H4 (cell line): ENCODE data around the gene CHI3L1. TPM values are rescaled to one million over a fixed set of nuclear protein-coding genes. Genes with fewer than 3 reads are reported as not detected.

Source experiments
- DNase-seq: peaks from one replicate; pipeline ENCODE4 v3.0.0-alpha.2; 2015; ENCODE audit warnings: low spot score
- total RNA-seq: library from RNA; depleted of rRNA; stranded (reverse); fragments of >200 nt; shearing (Covaris generic); gene quantifications from 2 replicates; pipeline ENCODE4 v1.2.3, GENCODE V29; 2014

The CHI3L1 gene
- total RNA-seq, 1 experiment from 2014 or later, result not detected

DNA sequence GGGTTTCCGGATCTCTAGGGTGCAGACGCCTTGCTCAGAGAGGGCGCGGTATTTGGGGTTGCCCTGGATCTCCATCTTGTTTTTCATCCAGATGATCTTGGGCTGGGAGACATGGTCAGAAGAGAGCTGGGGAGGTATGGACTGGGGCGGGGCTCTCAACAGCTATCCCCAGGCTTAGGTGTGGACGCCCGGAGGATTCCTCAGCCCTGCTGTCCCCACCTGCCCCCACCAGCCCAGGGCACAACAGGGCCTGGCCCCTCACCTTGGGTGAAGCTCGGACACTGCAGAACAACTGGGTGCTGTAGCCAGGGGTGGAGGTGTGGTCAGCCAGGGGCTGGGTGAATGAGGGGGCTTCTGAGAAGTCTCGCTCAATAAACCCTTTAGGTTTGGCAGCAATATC, 17.5 kb downstream of the CHI3L1 start:
- no peak for DNase-seq

DNA sequence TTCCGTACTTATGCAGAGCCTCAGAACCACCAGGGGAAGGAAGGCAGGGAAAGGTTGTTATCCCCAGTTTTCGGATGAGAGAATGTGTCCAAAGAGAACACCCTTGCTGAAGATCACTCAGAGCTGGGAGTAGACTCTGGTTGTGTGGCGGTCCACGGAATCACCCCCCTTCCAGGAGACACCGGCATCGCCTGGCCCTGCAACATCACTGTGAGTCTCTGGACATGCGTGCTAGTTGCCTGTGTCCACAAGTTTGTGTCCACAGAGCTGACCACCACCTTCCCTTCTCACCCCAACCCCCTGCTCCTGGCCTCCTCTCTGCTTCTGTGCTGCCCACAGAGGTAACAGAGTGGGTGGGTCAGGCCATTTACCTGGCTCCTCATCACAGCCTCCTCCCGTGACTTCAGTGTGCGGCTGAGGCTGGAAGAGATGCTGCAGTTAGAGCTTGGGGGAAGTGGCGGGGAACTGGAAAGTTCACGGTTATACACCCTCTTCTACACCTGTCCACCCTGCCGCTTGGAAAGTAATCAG, 18.2 kb downstream of the CHI3L1 start:
- DNase-seq, result no peak

DNA sequence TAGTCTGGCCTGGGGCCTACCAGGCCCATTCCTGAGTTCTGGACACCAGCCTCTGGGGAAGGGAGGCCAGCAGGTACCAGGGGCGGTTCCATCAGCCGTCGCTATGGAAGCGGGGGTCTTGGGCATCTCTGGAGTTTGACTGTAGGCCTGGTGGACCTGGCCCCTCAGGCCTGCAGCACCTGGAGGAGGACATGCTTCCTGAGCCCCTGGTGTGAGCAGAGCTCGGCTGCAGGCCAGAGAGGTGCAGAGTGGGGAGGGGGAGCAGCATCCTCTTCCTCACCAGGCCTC, 18.6 kb downstream of the CHI3L1 start:
- no peak for DNase-seq

DNA sequence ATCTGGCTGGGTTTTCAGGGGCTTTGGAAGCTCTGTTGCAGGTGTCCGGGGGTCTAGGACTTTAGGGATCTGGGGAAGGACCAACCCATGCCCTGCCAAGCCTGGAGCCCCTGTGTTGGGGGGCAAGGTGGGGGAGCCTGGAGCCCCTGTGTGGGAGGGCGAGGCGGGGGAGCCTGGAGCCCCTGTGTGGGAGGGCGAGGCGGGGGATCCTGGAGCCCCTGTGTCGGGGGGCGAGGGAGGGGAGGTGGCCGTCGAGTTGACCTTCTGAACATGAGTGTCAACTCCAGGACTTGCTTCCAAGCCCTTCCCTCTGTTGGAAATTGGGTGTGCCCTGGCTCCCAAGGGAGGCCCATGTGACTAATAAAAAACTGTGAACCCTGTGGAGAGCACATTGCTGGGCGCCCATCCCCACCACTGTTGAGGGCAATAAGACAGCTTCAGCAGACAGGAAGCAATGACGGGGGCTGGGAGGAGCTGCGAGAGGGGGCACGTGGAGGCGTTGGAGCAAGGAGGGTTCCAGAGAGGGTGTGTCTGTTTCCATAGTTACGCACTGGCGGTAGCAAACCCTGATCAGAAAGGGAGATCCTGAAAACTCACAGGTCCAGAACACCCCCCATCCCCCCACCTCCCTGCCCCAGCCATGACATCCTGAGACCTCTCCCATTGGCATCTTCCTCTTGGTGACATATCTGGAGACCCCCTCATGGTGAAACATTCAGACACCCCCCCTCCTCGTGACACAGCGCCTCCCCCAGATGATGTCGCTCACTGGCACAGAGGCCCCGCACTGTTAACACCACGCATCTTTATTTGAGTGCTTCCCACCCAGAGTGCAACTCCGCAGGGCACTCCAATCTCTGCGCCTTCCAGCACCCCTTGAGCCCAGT, 19.2 kb downstream of the CHI3L1 start:
- DNase-seq, result no peak

DNA sequence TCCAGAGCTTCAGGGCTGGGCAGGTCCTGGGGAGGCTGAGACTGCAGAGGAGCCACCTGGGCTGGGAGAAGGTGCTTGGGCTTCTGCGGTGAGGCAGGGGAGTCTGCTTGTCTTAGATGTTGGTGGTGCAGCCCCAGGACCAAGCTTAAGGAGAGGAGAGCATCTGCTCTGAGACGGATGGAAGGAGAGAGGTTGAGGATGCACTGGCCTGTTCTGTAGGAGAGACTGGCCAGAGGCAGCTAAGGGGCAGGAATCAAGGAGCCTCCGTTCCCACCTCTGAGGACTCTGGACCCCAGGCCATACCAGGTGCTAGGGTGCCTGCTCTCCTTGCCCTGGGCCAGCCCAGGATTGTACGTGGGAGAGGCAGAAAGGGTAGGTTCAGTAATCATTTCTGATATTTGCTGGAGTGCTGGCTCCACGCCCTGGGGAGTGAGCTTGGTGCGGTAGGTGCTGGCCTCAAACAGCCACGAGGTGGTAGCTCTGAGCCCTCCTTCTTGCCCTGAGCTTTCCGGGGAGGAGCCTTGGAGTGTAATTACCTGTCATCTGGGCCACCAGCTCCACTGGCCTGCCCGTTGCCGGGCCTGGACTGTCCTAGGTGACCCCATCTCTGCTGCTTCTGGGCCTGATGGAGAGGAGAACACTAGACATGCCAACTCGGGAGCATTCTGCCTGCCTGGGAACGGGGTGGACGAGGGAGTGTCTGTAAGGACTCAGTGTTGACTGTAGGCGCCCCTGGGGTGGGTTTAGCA, 20.1 kb downstream of the CHI3L1 start:
- DNase-seq, result no peak

DNA sequence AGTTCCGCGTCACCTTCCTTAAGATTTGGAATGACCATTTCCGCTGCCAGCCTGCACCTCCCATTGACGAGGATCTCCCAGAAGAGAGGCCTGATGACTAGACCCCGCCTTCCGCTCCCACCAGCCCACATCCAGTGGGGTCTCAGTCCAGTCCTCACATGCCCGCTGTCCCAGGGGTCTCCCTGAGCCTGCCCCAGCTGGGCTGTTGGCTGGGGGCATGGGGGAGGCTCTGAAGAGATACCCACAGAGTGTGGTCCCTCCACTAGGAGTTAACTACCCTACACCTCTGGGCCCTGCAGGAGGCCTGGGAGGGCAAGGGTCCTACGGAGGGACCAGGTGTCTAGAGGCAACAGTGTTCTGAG, 20.7 kb downstream of the CHI3L1 start:
- no peak for DNase-seq

DNA sequence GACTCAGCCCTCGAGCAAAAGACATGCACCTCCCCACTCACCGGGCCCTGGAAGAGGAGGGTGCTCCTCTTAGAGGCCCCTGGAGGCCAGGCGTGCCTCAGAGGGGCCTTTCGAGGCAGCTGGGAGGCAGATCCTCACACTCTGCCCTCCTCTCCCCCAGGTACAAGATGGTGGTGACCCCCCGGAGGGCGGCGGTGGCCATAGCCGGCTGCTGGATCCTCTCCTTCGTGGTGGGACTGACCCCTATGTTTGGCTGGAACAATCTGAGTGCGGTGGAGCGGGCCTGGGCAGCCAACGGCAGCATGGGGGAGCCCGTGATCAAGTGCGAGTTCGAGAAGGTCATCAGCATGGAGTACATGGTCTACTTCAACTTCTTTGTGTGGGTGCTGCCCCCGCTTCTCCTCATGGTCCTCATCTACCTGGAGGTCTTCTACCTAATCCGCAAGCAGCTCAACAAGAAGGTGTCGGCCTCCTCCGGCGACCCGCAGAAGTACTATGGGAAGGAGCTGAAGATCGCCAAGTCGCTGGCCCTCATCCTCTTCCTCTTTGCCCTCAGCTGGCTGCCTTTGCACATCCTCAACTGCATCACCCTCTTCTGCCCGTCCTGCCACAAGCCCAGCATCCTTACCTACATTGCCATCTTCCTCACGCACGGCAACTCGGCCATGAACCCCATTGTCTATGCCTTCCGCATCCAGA, 21.3 kb downstream of the CHI3L1 start:
- no peak for DNase-seq

DNA sequence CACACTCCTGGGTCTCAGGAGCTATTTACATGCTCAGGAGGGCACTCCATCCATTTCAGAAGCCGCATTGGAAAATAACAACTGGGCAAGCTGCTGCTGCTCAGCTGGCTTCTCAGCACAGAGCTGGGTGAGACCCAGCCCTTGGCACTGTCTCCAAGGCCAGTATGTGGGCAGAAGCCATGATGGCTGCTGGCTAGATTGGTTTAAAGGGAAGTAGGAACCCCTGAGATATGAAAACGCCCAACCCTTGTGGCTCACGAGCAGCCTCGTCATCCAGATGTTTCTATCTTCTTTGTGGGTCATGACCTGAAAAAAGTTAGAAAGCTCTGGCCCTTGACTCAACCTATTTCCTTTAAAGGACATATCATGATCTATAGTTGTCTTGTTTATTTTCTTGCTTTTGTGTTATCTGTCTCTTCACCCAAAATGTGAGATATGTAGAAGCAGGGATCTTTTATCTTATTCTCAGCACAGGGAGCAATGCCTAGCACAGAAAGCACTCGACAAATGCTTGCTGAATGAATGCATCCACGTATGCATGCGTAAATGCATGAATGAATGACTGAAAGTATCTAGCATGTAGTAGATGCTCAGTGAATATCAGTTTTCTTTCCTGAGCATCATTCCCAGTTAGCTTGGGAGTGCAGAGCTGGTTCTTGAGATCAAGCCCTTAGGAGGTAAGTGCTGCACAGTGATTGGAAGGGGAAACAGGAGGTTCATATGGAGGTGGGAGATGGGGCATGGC, 22.4 kb downstream of the CHI3L1 start:
- DNase-seq, result no peak

DNA sequence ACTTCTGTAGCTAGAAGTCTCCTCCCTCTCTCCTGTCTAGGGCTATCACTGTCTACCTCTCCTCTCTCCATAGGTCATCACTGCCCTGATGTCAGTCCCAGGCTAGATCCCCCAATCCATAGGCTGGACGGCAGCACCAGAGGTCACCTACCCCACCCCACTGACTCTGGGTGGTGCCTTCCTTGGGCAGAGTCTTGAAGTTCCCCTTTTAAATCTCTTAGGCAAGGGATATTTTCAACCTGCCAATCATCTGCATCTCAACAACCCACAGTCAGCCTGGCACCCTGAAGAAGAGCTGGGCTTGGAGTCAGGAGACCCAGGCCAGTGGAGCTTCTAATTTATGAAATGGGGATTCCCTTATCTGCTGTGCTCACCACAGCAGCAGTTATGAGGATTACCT, 24.1 kb downstream of the CHI3L1 start:
- no peak for DNase-seq

DNA sequence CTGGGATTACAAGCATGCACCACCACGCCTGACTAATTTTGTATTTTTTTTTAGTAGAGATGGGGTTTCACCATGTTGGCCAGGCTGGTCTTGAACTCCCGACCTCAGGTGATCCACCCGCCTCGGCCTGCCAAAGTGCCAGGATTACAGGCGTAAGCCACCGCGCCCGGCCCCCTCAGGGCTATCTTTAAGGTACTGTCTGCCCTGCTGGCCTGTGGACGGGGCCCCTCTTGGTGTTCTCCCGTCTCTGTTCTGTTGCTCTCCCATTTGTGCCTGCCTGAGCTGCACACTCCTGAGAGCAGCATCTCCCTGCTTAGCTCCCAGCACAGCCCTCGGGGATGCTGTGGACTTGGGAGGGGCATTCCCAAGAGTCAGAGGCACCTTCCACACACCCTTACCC, 24.8 kb downstream of the CHI3L1 start:
- no peak for DNase-seq

DNA sequence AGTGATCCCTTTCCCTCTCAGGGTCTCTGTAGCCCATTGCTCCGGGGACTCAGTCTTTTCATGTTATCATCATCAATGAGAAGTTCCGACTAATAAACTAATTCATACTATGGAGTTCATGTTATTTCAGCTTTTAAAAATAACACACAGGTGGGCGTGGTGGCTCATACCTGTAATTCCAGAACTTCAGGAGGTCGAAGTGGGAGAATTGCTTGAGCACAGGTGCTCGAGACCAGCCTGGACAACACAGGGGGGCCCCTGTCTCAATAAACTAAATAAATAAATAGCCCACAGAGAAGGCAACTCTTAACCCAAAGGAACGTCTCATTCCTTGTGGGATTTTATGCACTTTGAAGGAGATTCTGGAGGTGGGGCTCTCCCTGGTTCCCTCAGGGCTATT, 25.3 kb downstream of the CHI3L1 start:
- DNase-seq, result no peak

DNA sequence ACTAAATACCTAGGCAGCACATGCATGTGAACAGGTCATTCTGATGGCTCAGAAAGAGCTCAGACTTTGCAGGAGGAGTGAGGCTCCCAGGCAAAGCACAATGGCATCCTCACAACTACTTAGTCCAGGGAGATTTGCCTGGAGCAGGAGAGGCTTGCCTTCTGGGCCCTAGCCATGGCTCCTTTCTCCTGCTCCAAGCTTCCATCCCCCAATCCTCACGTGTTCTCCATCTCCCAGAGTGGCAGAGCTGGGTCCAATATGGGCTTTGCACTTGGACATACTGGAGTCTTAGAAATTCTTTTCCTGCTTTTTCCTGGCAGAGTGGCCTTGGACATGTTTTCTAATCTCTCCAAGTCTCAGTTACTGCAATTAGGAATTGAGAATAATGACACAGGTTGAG, 26.7 kb downstream of the CHI3L1 start:
- no peak for DNase-seq

DNA sequence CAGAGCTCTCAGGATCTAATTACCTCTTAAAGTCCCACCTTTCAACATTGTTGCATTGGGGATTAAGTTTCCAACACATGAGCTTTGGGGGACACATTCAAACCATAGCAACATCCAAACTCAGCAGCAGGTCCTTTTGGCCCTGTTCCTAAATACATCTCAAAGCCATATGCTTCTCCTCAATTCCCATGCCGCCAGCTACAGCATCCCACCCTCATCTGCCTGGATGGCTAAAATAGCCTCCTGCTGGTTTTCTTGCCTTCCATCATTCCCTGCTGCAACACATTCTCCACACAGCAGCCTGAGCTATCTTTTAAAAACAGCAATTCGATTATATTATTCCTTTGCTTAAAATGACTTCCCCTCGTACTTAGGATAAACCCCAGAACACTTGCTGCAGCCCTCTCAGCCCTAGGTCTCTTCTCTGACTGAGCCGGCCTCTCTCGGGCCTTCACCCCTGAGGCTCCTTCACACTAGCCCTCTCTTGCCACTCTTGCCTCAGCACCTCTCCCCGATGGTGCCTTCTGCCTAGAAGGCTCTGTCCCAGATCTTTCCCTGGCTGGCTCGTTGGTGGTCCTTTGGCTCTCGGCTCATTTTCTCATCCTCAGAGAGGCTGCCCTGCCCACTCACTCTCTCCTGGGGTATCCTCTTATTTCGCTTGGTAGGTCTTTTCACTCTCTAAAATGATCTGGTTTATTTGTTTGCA, 27.4 kb downstream of the CHI3L1 start:
- DNase-seq, result no peak

DNA sequence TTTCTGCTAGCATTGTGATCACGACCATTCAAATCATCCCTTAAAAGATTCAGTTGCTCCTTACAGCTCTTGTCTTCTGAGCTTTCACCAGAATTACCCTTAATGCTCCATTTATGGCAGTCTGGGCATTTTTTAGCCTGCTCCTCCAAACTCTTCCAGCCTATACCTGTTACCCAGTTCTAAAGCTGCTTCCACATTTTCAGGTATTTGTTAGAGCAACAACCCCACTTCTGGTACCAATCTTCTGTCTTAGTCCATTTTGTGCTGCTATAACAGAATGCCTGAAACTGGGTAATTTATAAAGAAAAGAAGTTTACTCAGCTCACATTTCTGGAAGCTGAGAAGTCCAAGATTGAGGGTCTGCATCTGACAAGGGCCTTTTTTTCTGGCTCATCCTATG, 28.1 kb downstream of the CHI3L1 start:
- DNase-seq, result no peak

DNA sequence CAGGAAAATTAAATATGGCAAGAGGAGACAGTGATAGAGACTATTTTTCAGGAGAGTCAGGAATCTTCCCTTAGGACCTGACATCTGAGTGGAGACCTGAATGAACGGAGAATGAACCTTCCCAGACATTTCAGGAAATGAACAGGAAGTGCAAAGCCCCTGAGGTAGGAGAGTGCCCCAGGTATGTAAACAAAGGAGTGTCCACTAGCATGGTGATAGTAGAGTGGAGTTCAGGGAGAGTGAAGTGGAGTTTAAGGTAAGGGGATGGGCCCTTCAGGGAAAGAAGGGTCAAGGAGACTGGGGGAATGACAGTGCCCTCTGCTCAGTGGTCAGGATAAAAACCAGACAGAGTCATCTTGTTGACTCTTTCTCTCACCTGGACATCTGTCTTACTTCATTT, 30.2 kb downstream of the CHI3L1 start:
- DNase-seq, result no peak

DNA sequence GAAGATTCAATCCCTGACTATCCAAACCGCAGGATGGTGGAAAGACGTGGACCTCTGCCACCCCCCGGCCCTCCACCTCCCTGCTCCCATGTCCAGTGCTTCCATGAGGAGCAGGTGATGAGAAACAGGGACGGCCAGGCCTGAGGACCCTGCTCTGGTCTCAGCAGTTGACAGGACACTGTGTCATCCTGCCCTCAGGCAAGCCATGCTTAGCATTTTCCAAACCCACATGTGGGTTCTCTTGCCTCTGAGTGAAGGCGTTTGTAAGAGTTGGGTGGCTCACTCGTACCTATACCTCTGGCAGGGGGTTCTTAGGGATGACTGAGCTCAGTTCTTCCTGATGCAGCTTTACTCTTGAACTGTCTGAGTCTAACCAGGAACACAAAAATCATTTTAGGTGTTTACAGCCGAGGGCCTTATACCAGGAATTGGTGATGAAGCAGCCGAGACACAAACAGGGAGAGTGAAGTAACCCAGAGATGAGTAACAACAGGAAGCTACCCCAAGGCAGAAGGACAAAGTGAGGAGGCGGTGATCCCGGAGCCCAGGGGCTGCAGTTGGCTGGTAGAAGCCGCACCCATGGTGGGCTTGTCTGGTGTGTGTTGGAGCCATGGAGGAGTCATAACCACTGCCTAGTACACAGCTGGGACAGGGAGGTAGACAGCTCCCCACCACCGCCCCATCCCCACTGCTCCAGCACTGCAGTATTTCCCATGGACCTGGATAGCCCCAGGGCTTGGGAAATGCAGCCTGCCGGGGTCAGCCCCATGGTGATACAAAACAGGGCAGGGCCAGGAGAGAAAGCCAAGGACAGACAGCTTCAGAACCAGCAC, 32.3 kb downstream of the CHI3L1 start:
- DNase-seq, result no peak

DNA sequence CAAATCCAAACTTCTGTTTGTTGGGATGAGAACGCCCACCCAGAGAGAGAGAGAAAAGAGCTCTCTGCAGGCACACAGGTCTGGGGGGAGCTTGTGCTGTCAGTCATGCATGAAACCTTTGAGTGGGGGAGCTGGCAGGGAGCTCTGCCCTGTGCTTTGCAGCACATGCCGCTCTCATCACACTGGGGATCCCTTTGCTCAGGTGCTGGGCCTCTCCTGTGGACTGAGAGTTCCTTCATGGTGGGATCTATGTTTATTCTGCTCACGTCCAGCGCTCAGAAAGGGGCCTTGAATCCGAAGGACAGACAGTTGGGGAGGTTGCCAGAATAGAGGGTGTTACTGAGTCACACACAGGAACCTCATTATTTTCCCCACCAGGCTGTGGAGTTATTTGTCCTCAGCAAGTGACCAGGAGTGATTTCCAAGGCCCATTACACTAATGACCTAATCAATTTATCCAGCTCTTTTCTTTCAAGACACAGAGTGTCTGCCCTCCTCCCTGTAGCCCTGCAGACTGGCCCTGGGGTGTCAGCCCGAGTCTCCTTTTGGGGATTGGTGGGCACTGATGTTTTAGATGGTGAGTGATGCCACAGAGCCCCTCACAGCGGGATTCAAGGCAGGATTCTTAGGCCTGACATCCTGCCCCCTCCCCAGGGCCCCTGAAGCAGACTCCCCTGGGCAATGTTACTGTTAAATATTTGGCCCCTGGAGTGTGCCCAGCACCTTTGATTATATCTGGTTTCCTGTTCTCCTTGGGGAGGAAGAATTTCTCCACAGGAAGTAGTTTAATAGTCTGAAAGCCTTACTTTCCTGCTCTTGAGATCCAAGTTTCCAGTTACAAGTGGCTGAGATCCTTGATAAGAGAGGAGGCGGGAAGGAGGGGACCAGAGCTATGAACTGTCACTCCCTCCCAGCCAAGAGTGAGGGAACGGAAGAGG, 33.2 kb downstream of the CHI3L1 start:
- no peak for DNase-seq

DNA sequence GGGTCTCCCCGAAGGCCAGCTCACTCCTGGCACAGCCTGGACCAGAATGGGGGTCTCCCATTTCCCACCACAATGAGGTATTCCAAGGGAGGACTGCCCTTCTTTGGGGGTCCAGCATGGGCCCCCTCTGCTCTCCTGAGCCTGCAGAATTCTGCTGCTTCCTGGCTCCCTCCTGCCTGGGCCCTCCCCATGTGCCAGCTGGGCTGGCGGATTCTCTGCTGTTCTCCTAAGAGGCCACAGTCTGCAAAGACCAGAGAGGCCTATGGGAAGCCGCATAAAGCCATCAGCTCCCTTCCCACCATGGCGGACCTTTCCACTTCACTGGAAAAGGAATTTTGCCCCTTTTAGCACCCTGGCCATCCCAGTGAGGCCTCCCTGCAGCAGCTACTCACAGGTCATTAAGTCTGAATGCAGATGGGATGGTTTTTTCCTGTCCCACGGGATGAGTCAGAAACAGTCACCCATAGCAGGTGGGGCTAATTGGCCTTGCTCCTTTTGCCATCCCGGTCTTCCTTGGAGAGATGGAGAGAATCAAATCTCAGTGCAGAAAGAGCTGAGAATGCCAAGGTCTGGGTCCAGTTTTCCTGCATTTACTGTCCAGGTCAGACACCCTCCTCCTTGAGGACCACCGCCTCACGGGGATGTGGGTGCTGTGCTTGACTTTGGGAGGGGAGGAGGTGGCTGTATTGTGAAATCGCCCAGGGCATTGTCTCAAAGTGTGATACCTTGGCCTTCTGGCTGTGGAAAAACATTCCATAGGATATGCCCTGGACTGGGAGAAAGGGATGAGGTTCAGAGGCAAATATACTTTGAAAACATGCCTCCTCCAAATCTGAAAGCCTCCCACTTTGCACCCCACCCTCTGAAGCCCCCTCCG, 34.1 kb downstream of the CHI3L1 start:
- DNase-seq, result no peak
